Cerebellar cortex (tissue), 1 donor: ENCODE data around the gene MRPL21.
"Not testable (repeated sequence)": the region's sequence is repeated elsewhere in the genome, so short reads cannot be mapped to it uniquely, and the experiment has no call there.

ENCODE experiments used
- DNase-seq: peaks from one replicate; pipeline ENCODE4 v3.0.0-alpha.2; 2015; ENCODE audit warnings: low spot score

MRPL21 gene

DNA sequence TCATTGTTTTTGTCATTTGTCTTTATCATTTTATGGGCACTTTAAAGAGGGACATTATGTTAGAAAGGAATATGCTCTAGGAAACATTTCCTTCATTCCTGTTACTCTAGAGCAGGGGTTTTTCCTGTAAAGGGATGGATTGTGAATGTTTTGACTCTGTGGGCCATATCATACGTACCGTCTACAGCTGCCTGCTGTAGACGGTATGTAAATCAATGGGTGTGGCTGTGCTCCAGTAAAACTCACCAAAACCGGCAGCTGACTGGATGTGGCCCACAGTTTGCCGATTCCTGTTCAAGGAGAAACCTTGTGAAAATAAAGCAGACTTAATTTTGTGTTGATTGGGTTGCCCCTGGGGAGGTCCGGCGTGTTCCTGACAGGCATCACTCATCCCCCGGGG lies 7.3 kb upstream of the MRPL21 start:
- DNase-seq: no peak

DNA sequence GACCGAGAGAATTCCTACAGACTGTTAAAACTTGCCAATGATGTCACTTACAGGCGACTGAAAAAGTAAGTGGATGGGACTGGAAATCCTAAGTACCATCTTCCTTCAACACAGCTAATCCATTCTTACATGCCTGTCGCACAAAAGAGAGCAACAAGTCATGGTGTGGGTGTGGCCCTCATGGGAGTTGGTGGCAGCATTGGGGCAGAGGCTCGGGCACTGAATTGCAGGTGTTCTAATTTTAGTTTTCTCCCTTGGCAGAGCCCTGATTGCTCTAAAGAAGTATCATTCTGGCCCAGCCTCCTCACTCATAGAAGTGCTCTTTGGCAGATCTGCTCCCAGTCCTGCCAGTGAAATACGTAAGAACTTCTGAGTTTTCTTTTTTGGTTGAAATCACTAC lies 4.6 kb upstream of the MRPL21 start:
- no peak for DNase-seq

GRCh38 chr11:68905421-68906360 lies 2.1 kb upstream of the MRPL21 start:
- DNase-seq: no peak

DNA sequence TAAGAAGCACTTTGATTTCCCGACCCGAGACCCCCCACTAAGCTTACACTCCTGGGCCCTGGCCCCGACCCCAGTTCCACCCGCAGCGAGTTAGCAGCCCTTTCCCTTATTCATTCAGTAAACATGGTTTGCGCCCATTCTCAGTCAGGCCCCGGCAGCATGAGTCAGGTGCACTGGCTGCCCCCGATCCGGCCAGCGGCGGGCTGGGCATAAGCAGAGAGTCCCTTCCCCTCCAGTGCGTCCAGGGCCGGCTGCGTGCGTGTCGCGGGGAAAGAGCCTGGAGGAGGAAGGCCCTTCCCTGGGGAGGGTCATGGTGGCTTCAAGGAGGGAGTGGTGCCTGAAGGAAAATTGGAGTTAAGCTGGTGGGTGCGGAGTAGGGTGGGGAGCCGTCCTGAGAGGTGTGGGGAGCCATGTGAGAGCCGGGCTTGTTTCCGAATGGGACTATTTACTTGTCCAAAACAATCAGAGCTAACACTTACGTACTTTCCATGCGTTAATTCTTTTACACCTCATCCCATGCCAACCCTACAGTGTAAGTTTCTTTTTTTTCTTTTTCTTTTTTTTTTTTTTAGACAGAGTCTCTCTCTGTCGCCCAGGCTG lies 716 bp upstream of the MRPL21 start:
- DNase-seq: peak; percentile 20

- no peak for DNase-seq
Observed at GRCh38 chr11:68900835-68901381, 2.7 kb downstream of the MRPL21 start.

DNA sequence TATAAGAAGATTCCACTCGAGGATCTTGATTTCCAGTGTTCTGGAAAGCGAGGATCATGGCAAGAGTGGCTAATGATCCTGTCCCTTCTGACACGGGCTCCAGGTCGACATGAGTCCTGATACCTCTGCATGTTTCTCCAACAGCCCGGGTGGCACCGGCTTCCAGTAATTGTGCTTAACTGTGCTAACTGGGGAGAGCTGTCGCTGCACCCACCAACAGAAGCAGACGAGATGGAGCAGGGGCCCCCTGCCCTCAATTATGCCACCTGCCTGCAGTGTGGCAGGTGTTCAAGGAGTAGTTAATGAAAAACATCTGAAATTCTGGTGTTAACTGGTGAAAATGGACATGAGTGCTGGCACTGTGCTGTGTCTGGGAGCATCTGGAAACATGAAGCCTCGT lies 6.2 kb downstream of the MRPL21 start:
- DNase-seq: no peak

DNA sequence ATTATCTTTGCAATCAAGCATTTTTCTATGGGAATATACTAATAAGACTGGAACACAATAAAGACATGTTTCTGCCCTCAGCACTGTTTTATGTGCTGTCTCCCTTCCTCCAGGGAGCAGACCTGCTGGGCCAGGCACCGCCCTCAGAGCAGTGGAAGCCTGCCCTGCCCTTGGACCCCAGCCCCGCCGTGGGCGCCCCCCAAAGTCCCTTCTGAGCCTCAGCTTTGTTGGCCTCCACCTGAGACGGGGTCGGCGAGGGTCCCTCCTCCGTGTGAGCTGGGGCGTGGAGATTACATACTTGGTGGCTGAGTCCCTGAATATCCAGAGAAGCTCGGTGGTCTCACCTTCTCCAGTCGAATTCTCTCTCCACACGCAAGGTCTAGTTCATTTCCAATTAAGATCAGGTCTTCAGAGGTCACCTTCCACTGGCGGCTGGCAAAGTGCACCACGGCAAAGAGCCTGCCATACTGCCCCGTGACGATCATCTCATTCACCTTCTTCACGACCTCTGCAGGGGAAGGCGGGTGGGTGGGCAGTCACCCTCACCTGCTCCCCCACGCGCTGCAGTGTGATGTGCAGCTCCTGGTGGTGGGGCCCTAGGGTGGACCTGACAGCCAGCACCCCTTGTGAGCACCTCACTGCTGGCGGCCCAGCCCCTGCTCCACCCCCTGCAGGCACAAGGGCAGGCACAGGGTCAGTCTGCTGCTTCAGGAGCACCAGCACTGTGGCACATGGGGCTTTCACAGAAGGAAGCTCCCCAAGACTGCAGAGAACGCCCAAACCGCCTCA lies 7.3 kb downstream of the MRPL21 start:
- DNase-seq: no peak

GRCh38 chr11:68893282-68893681 lies 10.3 kb downstream of the MRPL21 start:
- no peak for DNase-seq

- DNase-seq: no peak
Observed at GRCh38 chr11:68892576-68892975, 11.1 kb downstream of the MRPL21 start.

DNA sequence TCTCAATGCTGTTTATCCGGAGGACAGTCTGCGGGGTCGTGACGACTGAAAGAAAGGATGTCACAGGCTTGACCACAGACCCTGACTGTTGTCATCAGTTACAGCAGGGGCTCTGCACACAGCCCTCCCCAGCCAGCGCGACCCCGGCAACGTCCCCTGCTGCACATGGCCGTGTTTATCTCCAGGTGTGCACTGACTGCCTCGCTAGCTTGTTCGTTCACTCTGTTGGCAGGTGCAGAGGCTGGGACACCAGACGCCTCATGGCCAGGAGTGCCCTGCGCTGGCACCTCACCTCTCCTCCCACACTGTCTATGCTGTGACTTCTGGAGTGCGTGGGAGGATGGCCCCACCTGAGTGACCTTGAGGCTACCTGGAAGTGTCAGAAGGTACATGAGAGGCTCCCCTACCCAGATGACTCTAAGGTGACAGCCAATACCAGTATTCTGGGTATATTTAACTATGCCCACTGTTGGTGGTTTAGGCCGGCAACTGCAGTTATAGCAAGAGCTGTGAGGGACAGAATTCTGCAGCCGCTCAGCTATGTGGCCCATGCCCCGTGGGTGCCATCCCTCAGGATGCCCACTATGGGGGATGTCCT lies 12.2 kb downstream of the MRPL21 start:
- no peak for DNase-seq

GRCh38 chr11:68890490-68891231 lies 13.0 kb downstream of the MRPL21 start:
- no peak for DNase-seq

- no peak for DNase-seq
Observed at GRCh38 chr11:68889948-68890446, 13.6 kb downstream of the MRPL21 start.

GRCh38 chr11:68884827-68885226 lies 18.8 kb downstream of the MRPL21 start:
- not testable (repeated sequence) for DNase-seq

DNA sequence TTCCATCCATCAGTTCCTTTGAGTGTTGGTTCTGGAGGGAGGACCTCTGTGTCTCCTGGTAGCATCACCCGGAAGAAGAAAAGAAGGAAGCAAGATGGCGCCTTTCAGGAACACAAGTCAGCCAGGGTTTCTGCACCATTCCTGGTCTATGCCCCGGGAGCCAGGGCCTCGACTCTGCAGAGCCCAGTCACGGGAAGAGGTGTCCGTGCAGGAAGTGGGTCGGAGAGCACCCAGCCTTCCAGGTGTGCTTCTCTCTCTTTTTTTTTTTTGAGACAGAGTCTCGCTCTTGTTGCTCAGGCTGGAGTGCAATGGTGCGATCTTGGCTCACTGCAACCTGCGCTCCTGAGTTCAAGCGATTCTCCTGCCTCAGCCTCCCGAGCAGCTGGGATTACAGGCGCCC lies 21.2 kb downstream of the MRPL21 start:
- DNase-seq: no peak

DNA sequence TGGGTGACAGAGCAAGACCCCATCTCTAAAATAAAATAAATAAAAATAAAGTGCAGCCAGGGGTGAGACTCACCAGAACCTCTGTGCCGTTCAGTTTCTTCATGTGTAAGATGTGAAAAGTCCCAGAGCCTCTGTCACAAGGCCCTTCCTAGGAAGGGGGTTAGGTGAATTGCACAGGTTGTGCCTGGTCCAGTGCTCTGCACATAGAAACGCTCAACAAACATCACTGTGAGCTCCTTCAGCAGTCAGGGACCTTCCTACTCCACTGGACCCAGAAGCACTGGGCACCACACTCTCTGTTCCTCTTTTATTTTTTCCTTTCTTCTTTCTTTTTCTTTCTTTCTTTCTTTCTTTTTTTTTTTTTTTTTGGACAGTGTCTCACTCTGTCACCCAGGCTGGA lies 22.3 kb downstream of the MRPL21 start:
- no peak for DNase-seq

GRCh38 chr11:68880851-68881250 lies 22.8 kb downstream of the MRPL21 start:
- DNase-seq: no peak

GRCh38 chr11:68878022-68878421 lies 25.6 kb downstream of the MRPL21 start:
- no peak for DNase-seq

DNA sequence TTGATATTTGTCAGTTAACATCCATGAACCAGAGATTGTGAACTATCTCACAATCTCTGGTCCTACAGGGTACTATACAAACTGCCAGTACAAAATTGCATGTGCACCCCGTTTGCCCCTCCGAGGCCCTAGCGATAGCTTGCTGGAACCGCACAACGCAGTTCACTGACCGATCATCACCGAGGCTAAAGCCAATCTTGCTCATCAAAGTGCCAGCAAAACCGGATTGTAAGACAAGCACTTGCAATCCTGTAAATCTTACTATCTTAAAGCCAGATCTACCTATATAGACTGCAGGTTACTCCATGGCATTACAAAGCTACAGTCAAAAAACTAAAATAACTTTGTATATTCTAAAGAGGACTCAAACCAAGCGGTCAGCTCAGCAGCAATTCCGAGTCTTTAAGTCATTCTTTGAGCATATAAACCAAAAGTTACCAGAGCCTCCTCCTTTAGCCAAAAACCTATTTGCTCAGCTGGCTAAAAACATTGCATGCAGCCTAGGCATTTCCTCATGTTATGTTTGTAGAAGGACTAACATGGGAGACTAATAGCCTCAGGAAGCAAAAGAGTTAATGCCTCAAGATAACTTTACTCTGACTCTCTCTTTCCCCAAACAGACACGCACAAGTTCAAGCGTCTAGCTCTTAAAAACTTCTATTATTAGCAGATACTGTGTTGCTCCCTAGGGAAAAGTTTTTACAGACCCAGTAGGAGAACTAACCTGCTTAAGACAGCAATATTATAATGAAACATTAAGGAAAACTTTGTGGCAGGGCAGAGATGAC lies 31.2 kb downstream of the MRPL21 start:
- DNase-seq: no peak

- no peak for DNase-seq
Observed at GRCh38 chr11:68870470-68870869, 33.2 kb downstream of the MRPL21 start.

DNA sequence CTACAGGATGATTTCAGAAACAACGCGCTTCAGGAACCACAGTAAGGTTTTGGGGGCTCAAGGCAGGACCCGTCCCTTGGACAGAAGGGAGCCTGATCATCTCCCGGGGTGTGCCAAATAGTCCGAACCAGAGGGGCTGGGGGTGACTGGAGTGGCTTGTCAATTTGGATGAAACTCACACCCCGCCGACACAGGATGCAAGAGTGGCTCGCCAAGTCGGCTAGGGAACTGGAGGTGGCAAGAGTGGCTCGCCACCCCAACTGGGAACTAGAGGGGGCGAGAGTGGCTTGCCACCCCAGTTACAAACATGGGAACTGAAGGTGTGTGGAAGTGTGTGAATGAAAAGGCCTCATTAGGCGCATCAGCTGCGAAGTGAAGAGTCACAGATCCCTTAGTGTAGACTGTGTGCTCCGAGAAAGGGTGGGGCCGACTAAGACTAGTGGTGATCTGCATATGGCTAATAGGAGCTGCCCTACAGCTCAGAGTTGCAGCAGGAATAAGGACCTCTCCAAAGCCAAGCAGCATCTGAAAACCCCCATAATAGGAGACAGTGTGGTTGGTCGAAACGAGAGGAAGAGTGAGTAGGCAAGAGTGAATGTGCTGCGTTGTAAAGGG lies 35.3 kb downstream of the MRPL21 start:
- DNase-seq: no peak
